OCI-LY7 (cell line): Measurements from ENCODE around the gene IRF8.

ENCODE experiments used
- EZH2phosphoT487 ChIP-seq: fragments of 200-600 bp; sonication (generic); IDR thresholded peaks from 2 replicates; pipeline ENCODE4 v1.6.1; 2018; ENCODE audit warnings: low read depth, borderline replicate concordance, mild to moderate bottlenecking, mixed run types, antibody characterized with exemption, low read length, moderate library complexity, mixed read lengths
- TF ChIP-seq, protein P1 (sequence below): fragments of 200-600 bp; sonication (generic); conservative IDR thresholded peaks from 2 replicates; pipeline ENCODE4 v1.5.1; 2014; ENCODE audit warnings: mild to moderate bottlenecking, antibody characterized with exemption, low read length, moderate library complexity, mixed read lengths

DNA sequence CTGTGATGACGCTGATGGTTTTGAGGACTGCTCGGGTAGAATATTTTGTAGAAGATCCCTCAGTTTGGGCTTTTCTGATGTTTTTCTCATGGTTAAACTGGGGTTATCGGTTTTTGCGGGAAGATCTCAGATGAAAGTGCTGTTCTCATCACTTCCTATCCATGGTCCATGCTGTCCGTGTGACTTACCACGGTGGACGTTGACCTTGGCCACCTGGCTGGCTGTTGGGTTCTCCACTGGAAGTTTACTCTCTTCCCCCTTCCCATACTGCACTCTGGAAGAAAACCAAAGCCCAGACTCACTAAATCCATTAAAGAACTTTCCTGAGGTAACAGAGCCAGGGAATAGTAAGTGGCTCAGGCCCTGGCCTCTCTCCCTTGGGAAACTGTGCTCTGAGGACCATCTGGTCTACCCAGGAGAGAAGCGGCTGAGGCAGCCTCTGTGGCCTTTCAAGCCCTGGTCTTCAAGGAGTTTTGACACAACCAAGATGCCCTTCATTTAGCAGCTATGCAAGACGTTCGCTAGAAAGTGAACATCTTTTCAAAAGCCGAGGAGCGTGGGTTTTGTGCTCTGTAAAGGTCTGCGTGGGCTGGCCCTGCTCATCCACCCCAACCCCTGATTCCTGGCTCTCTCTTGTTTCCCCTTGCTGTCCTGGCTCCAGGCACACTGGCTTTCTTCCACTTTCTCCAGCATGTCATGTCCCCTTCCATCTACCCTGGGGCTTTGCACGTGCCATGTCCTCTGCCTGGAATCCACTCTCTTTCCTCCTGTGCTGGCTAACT, 43.1 kb downstream of the IRF8 start:
- TF ChIP-seq, protein P1, sequence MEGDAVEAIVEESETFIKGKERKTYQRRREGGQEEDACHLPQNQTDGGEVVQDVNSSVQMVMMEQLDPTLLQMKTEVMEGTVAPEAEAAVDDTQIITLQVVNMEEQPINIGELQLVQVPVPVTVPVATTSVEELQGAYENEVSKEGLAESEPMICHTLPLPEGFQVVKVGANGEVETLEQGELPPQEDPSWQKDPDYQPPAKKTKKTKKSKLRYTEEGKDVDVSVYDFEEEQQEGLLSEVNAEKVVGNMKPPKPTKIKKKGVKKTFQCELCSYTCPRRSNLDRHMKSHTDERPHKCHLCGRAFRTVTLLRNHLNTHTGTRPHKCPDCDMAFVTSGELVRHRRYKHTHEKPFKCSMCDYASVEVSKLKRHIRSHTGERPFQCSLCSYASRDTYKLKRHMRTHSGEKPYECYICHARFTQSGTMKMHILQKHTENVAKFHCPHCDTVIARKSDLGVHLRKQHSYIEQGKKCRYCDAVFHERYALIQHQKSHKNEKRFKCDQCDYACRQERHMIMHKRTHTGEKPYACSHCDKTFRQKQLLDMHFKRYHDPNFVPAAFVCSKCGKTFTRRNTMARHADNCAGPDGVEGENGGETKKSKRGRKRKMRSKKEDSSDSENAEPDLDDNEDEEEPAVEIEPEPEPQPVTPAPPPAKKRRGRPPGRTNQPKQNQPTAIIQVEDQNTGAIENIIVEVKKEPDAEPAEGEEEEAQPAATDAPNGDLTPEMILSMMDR: no peak
- TF ChIP-seq EZH2phosphoT487: no peak
